Endothelial cell (in vitro differentiated cells): ENCODE measurements around the gene WDFY3. TPM values are rescaled to one million over a fixed set of nuclear protein-coding genes. Genes with fewer than 3 reads are reported as not detected.

Experiments
- DNase-seq: peaks from one replicate; pipeline ENCODE4 v3.0.0; 2021; ENCODE audit warnings: low spot score
- H3K27ac Mint-ChIP-seq: one replicate; pipeline ENCODE4 v1.8.0; 2021; ENCODE audit warnings: mixed read lengths, inconsistent platforms; ENCODE audit not compliant: unreplicated experiment
- H3K27me3 Mint-ChIP-seq: one replicate; pipeline ENCODE4 v1.8.0; 2021; ENCODE audit warnings: mild to moderate bottlenecking, moderate library complexity, mixed read lengths, inconsistent platforms; ENCODE audit not compliant: unreplicated experiment
- H3K36me3 Mint-ChIP-seq: one replicate; pipeline ENCODE4 v1.8.0; 2021; ENCODE audit warnings: mild to moderate bottlenecking, low read depth, mixed read lengths, inconsistent platforms; ENCODE audit not compliant: unreplicated experiment
- H3K4me1 Mint-ChIP-seq: one replicate; pipeline ENCODE4 v1.8.0; 2021; ENCODE audit warnings: mild to moderate bottlenecking, mixed read lengths, inconsistent platforms; ENCODE audit not compliant: unreplicated experiment
- H3K4me3 Mint-ChIP-seq: one replicate; pipeline ENCODE4 v1.8.0; 2021; ENCODE audit warnings: mild to moderate bottlenecking, mixed read lengths, inconsistent platforms; ENCODE audit not compliant: unreplicated experiment
- H3K9me3 Mint-ChIP-seq: one replicate; pipeline ENCODE4 v1.8.0; 2021; ENCODE audit warnings: mixed read lengths, inconsistent platforms; ENCODE audit not compliant: unreplicated experiment
- total RNA-seq: library from RNA; stranded (reverse); fragmentation: NEBNext Ultra II Directional; extraction: Animal tissue kit (Norgen Biotek cat#: 25700); gene quantifications from one replicate; pipeline ENCODE4 v1.2.1, GENCODE V29; 2021; ENCODE audit not compliant: unreplicated experiment
- TF ChIP-seq, protein P1 (sequence below): fragments of 200-600 bp; sonication (generic); IDR thresholded peaks from one replicate; pipeline ENCODE4 v1.5.0; 2021; ENCODE audit warnings: antibody characterized with exemption; ENCODE audit not compliant: unreplicated experiment

WDFY3 gene
- total RNA-seq, 1 donor from 2014 or later: 94.8 TPM

- peaks cover 2% of the 10 kb centered on the region for H3K27me3 Mint-ChIP-seq
- no peak overlapping the region for H3K4me3 Mint-ChIP-seq
- no peak overlapping the region for H3K27ac Mint-ChIP-seq
- H3K36me3 Mint-ChIP-seq: peaks cover 13% of the 10 kb centered on the region
- no peak for DNase-seq
- TF ChIP-seq, protein P1, sequence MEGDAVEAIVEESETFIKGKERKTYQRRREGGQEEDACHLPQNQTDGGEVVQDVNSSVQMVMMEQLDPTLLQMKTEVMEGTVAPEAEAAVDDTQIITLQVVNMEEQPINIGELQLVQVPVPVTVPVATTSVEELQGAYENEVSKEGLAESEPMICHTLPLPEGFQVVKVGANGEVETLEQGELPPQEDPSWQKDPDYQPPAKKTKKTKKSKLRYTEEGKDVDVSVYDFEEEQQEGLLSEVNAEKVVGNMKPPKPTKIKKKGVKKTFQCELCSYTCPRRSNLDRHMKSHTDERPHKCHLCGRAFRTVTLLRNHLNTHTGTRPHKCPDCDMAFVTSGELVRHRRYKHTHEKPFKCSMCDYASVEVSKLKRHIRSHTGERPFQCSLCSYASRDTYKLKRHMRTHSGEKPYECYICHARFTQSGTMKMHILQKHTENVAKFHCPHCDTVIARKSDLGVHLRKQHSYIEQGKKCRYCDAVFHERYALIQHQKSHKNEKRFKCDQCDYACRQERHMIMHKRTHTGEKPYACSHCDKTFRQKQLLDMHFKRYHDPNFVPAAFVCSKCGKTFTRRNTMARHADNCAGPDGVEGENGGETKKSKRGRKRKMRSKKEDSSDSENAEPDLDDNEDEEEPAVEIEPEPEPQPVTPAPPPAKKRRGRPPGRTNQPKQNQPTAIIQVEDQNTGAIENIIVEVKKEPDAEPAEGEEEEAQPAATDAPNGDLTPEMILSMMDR: no peak
- peaks cover 20% of the 10 kb centered on the region for H3K4me1 Mint-ChIP-seq
- no peaks in the 10 kb centered on the region for H3K9me3 Mint-ChIP-seq
Measured at GRCh38 chr4:84856468-84857049, 109.9 kb downstream of the WDFY3 start.

DNA sequence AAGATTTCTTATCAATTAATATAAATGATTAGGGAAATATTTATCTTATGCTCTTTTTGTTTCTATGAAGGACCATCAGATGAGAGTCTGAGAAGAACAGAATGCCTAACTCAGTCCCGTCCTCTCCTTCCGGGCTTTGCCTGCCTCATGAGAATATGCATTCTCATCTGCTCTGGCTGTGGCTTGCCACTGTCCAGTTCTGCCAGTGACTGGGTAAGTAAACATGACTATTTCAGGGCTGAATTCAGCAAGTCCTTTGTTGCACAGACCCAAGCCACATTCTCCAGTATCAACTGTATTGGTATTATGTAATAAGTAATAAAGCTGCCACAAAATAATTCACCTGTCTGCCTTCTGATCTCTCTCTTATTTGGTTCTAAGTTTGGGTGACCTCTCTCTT lies 110.7 kb downstream of the WDFY3 start:
- no peaks in the 10 kb centered on the region for H3K9me3 Mint-ChIP-seq
- H3K27me3 Mint-ChIP-seq: peaks cover 2% of the 10 kb centered on the region
- TF ChIP-seq, protein P1: no peak
- H3K27ac Mint-ChIP-seq: no peak overlapping the region
- no peak for DNase-seq
- H3K4me3 Mint-ChIP-seq: no peak overlapping the region
- peaks cover 13% of the 10 kb centered on the region for H3K36me3 Mint-ChIP-seq
- peaks cover 17% of the 10 kb centered on the region for H3K4me1 Mint-ChIP-seq

DNA sequence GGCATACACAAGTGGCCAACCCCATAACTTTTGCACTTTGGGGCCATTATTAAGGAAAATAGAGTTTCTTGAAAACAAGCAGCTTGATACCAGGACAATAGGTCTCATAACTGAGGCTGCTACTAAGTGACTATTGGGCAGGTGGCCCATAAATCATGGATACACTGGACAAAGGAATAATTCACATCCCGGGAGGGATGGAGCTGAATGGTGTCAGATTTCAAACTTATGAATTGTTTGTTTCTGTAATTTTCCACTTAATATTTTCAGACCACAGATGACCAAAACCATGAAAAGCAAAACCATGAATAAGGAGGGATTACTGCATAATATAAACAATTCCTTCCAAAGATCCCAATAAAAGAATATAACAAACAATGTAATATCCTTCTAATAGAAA lies 114.4 kb downstream of the WDFY3 start:
- no peaks in the 10 kb centered on the region for H3K27me3 Mint-ChIP-seq
- no peak for DNase-seq
- H3K4me1 Mint-ChIP-seq: no peaks in the 10 kb centered on the region
- H3K4me3 Mint-ChIP-seq: no peak overlapping the region
- H3K9me3 Mint-ChIP-seq: no peaks in the 10 kb centered on the region
- H3K27ac Mint-ChIP-seq: no peak overlapping the region
- TF ChIP-seq, protein P1: no peak
- peaks cover 16% of the 10 kb centered on the region for H3K36me3 Mint-ChIP-seq

DNA sequence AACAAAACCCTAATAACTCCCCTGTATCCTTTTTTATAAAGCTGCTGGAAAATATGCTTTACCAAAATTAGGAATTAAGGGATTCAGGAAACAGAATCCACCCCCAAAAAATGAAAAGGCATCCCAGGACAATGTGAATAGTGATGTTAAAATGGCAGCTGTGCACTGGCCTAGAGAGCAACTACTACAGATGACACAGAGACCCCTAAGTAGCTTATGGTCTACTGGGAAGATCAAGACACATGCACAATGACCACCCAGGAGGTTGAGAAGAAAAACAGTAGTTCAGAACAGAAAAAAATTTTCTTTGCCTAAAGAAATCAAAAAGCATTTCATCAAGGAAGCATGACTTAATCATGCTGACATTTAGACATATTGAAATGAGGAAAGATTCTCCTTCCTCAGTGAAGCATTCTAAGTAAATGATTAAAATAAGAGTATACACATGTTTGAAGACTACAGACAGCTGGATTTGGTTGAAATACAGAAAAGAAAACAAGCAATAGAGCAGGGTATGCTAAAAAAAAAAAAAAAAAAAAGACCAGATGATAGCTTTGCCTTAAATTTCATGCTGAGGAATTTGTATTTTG lies 117.3 kb downstream of the WDFY3 start:
- no peaks in the 10 kb centered on the region for H3K4me1 Mint-ChIP-seq
- peaks cover 16% of the 10 kb centered on the region for H3K36me3 Mint-ChIP-seq
- DNase-seq: no peak
- no peak overlapping the region for H3K4me3 Mint-ChIP-seq
- H3K27ac Mint-ChIP-seq: no peak overlapping the region
- no peaks in the 10 kb centered on the region for H3K9me3 Mint-ChIP-seq
- TF ChIP-seq, protein P1: no peak
- H3K27me3 Mint-ChIP-seq: no peaks in the 10 kb centered on the region

DNA sequence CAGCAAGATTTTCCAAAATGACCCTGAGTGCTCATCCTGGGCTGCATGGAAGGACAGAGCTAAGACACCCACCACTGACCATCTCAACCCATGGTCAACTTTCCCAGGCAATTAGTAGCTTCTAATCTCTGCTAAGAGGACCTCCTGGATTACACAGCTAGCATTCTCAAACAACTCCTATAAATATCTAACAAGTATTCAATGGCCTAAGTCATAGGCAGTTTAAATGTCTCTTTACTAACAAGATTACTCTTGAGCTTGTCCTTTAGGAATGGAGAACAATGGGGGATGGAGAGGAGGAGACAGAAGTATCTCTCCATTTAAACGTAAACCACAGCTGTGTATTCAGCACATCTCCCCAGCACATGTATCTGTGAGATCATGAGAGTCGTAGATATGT lies 118.1 kb downstream of the WDFY3 start:
- Mint-ChIP-seq H3K4me3 (no peak overlapping the region), H3K27me3 (no peaks in the 10 kb centered on the region), H3K36me3 (peaks cover 16% of the 10 kb centered on the region), H3K4me1 (no peaks in the 10 kb centered on the region), H3K9me3 (no peaks in the 10 kb centered on the region), H3K27ac (no peak overlapping the region)
- TF ChIP-seq, protein P1: no peak
- DNase-seq: no peak
